ENCODE results near the gene ENOX1. TPM values are rescaled to one million over a fixed set of nuclear protein-coding genes. Genes with fewer than 3 reads are reported as not detected.

Gene ENOX1
- polyA plus RNA-seq, 1 donor (not counting 4 experiments of a cell fraction or from before 2014, with no cell fraction given) = 1.1 TPM

DNA sequence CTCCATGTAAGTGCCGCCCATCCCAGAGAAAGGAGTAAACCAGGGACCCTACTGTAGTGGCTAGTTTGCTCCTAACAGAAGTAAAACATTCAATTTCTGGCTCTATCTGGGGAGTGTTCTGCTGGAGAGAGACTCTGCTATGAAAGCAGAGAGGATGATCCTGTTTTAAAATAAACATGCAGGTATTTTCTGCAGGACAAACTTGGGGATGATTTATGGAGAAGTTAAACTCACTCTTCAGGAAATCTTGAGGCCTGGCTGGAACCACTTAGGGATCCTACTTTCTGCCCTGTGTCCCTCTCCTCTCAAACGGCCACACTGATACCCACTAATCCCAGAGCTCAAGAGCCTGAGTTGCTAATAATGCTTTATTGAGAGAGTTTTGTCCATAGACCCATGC lies 482.3 kb downstream of the ENOX1 start:
- FAIRE-seq = no peak
- Histone ChIP-seq H3K4me1 (ENCODE audit: control insufficient read depth, extremely low read depth, insufficient read depth, low read length) (peaks cover 9% of the 10 kb centered on the region), H3K9me1 (ENCODE audit: control insufficient read depth, extremely low read depth, insufficient read depth, low read length) (no peaks in the 10 kb centered on the region), H3K9me3 (ENCODE audit: control insufficient read depth, low read depth, low read length) (no peaks in the 10 kb centered on the region), H3K36me3 (ENCODE audit: control insufficient read depth in 2 of 2, extremely low read depth in 1 of 2, insufficient read depth in 2 of 2, low read length in 2 of 2) (no peaks in the 10 kb centered on the region), H4K20me1 (ENCODE audit: control insufficient read depth, extremely low read depth, insufficient read depth, low read length) (no peaks in the 10 kb centered on the region), H3K4me3 (ENCODE audit: control insufficient read depth in 2 of 3, extremely low read depth in 1 of 3, insufficient read depth in 2 of 3, low read depth in 1 of 3, low read length in 3 of 3) (no peak overlapping the region), H3K27ac (ENCODE audit: control insufficient read depth, insufficient read depth, low read length) (no peak overlapping the region), H3K9ac (ENCODE audit: control insufficient read depth, extremely low read depth, insufficient read depth, low read length) (no peak overlapping the region), H3K27me3 (ENCODE audit: control insufficient read depth, extremely low read depth, insufficient read depth, low read length) (no peaks in the 10 kb centered on the region), H3K79me2 (ENCODE audit: control insufficient read depth, insufficient read depth, low read length) (no peaks in the 10 kb centered on the region), H3K4me2 (ENCODE audit: control insufficient read depth, extremely low read depth, insufficient read depth, low read depth, low read length) (no peak overlapping the region), H2AFZ (ENCODE audit: control insufficient read depth, low read length) (no peak overlapping the region)
- no peak for DNase-seq (ENCODE audit: low read depth, low spot score)
- TF ChIP-seq EZH2 (IDR thresholded peaks at IDR 0.05; ENCODE audit: low read length) = no peak
- TF ChIP-seq, protein P1, sequence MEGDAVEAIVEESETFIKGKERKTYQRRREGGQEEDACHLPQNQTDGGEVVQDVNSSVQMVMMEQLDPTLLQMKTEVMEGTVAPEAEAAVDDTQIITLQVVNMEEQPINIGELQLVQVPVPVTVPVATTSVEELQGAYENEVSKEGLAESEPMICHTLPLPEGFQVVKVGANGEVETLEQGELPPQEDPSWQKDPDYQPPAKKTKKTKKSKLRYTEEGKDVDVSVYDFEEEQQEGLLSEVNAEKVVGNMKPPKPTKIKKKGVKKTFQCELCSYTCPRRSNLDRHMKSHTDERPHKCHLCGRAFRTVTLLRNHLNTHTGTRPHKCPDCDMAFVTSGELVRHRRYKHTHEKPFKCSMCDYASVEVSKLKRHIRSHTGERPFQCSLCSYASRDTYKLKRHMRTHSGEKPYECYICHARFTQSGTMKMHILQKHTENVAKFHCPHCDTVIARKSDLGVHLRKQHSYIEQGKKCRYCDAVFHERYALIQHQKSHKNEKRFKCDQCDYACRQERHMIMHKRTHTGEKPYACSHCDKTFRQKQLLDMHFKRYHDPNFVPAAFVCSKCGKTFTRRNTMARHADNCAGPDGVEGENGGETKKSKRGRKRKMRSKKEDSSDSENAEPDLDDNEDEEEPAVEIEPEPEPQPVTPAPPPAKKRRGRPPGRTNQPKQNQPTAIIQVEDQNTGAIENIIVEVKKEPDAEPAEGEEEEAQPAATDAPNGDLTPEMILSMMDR (optimal IDR thresholded peaks at IDR 0.05 in 1 of 3, IDR thresholded peaks at IDR 0.05 in 1 of 3, conservative IDR thresholded peaks at IDR 0.05 in 1 of 3; ENCODE audit: extremely low read depth in 1 of 3, insufficient read depth in 2 of 3, low read length in 3 of 3) = no peak
- dilution Hi-C loops (cut with MboI; ENCODE audit: extremely low pct_ligation_motif_present, low sequenced_read_pairs) = no loop called here

DNA sequence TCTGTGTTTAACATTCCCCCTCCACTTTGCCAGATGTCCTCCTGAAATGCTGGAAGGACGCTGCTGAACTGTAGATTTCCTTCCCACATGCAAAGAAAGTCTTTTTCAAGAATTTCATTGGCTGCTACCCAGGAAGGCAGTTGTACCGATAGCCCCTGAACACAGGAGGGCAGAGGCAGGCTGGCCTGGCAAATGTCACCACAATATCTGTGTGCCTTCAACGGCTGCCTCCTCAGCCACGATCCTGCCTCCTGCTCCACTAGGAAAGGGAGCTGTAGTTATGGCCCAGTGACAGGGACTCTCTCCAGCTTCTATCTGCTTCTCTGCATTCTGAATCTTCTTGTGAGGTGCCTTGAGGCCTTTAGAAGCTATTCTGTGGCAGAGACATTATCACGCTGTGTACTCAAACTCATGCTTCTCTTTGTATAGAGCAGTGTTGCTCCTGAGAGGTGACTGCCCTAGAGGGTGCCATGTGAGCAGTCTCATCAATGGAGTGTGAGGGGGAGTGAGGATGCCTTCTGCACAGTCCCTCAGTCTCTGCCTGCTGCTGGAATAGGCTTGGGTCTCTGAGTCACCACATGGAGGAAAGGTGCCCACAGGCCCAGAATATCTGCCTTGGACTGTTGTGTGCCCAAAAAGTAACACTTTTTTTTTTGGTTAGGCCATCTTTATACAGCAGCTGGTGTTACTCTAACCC lies 483.6 kb downstream of the ENOX1 start:
- Histone ChIP-seq H3K9me1 (ENCODE audit: control insufficient read depth, extremely low read depth, insufficient read depth, low read length) (no peaks in the 10 kb centered on the region), H3K9me3 (ENCODE audit: control insufficient read depth, low read depth, low read length) (no peaks in the 10 kb centered on the region), H3K36me3 (ENCODE audit: control insufficient read depth in 2 of 2, extremely low read depth in 1 of 2, insufficient read depth in 2 of 2, low read length in 2 of 2) (no peaks in the 10 kb centered on the region), H3K9ac (ENCODE audit: control insufficient read depth, extremely low read depth, insufficient read depth, low read length) (no peak overlapping the region), H3K4me2 (ENCODE audit: control insufficient read depth, extremely low read depth, insufficient read depth, low read depth, low read length) (no peak overlapping the region), H3K27ac (ENCODE audit: control insufficient read depth, insufficient read depth, low read length) (no peak overlapping the region), H4K20me1 (ENCODE audit: control insufficient read depth, extremely low read depth, insufficient read depth, low read length) (no peaks in the 10 kb centered on the region), H2AFZ (ENCODE audit: control insufficient read depth, low read length) (peak overlapping the region; percentile 80), H3K27me3 (ENCODE audit: control insufficient read depth, extremely low read depth, insufficient read depth, low read length) (no peaks in the 10 kb centered on the region), H3K4me3 (ENCODE audit: control insufficient read depth in 2 of 3, extremely low read depth in 1 of 3, insufficient read depth in 2 of 3, low read depth in 1 of 3, low read length in 3 of 3) (no peak overlapping the region), H3K4me1 (ENCODE audit: control insufficient read depth, extremely low read depth, insufficient read depth, low read length) (peaks cover 21% of the 10 kb centered on the region), H3K79me2 (ENCODE audit: control insufficient read depth, insufficient read depth, low read length) (no peaks in the 10 kb centered on the region)
- peak; percentile 71 for FAIRE-seq
- dilution Hi-C loops (cut with MboI; ENCODE audit: extremely low pct_ligation_motif_present, low sequenced_read_pairs) = no loop called here
- no peak for DNase-seq (ENCODE audit: low read depth, low spot score)
- TF ChIP-seq, protein P1 (optimal IDR thresholded peaks at IDR 0.05 in 1 of 3, IDR thresholded peaks at IDR 0.05 in 1 of 3, conservative IDR thresholded peaks at IDR 0.05 in 1 of 3; ENCODE audit: extremely low read depth in 1 of 3, insufficient read depth in 2 of 3, low read length in 3 of 3) = peak; percentile 40 to 77 (median 53)
- TF ChIP-seq EZH2 (IDR thresholded peaks at IDR 0.05; ENCODE audit: low read length) = no peak

Data from keratinocyte (primary cell).